B cell (primary cell): ENCODE data around the gene FXYD3. TPM values are rescaled to one million over a fixed set of nuclear protein-coding genes. Genes with fewer than 3 reads are reported as not detected.

Source experiments
- ATAC-seq: fragments of 200-7000 bp; cut with Tn5 transposase; one replicate; pipeline ENCODE4 v1.10.0; 2021; ENCODE audit warnings: low read depth, mild to moderate bottlenecking, moderate number of reproducible peaks, moderate library complexity
- CTCF ChIA-PET: fragments of 350-600 bp; sonication (Branson Sonifier 250); formaldehyde crosslinking; loops from one replicate; lab custom pipeline; 2021; ENCODE audit warnings: antibody characterized with exemption, inconsistent platforms; lab: Charles Lee
- POLR2A ChIA-PET: fragments of 350-600 bp; sonication (Branson Sonifier 250); formaldehyde crosslinking; loops from one replicate; lab custom pipeline; 2021; ENCODE audit warnings: antibody characterized with exemption; lab: Charles Lee
- DNase-seq: peaks from one replicate; pipeline ENCODE4 v3.0.0; 2013
- H2AFZ ChIP-seq: 2 replicates; pipeline ENCODE4 v1.6.1; 2012; ENCODE audit warnings: mild to moderate bottlenecking, low read depth, low read length; ENCODE audit not compliant: insufficient read depth, poor library complexity, severe bottlenecking
- H3K27ac ChIP-seq, 2 donors: 1 replicate in 1 of 2; 2 replicates in 1 of 2; pipeline ENCODE4 v1.5.1; 2012 to 2013; ENCODE audit warnings: low read length in 2 of 2, mild to moderate bottlenecking in 2 of 2, moderate library complexity in 1 of 2
- H3K27me3 ChIP-seq, 4 experiments: fragments of 200-600 bp in 1 of 4; sonication (generic) in 1 of 4; replicated peaks in 1 of 4; 1 replicate in 2 of 4; 2 replicates in 2 of 4; pipeline versions ENCODE4 v1.6.1 to v1.7.0; 2013 to 2016; ENCODE audit warnings: low read length in 3 of 4, mild to moderate bottlenecking in 2 of 4, mixed read lengths in 1 of 4, moderate library complexity in 1 of 4; ENCODE audit not compliant: insufficient read depth in 4 of 4, control insufficient read depth in 3 of 4; ENCODE audit errors: control extremely low read depth in 1 of 4
- H3K36me3 ChIP-seq, 2 experiments: replicated peaks in 1 of 2; 1 replicate in 1 of 2; 2 replicates in 1 of 2; pipeline versions ENCODE4 v1.6.1 to v1.7.1; 2013; ENCODE audit warnings: low read length in 1 of 2; ENCODE audit not compliant: insufficient read depth in 2 of 2, control insufficient read depth in 1 of 2; ENCODE audit errors: control extremely low read depth in 1 of 2, extremely low read depth in 1 of 2
- H3K4me1 ChIP-seq, 2 donors: fragments of 200-600 bp in 1 of 2; sonication (generic) in 1 of 2; 1 replicate in 1 of 2; 2 replicates in 1 of 2; pipeline versions ENCODE4 v1.5.1 to v1.6.1; 2013 to 2017; ENCODE audit warnings: low read length in 2 of 2; ENCODE audit not compliant: control insufficient read depth in 2 of 2, insufficient read depth in 2 of 2
- H3K4me2 ChIP-seq: replicated peaks from 2 replicates; pipeline ENCODE3; 2012; ENCODE audit warnings: mild to moderate bottlenecking, low read depth, low read length; ENCODE audit not compliant: poor library complexity, severe bottlenecking
- H3K4me3 ChIP-seq, 5 experiments: fragments of 200-600 bp in 1 of 5; sonication (generic) in 1 of 5; 1 replicate in 3 of 5; 2 replicates in 2 of 5; pipeline versions ENCODE4 v1.5.1 to v1.7.0; 2011 to 2016; ENCODE audit warnings: low read length in 4 of 5, mild to moderate bottlenecking in 4 of 5, low read depth in 2 of 5, control low read depth in 1 of 5, moderate library complexity in 1 of 5; ENCODE audit not compliant: insufficient read depth in 1 of 5; ENCODE audit errors: control extremely low read depth in 1 of 5, extremely low read depth in 1 of 5
- H3K79me2 ChIP-seq: fragments of 200-600 bp; sonication (generic); one replicate; pipeline ENCODE4 v1.6.0; 2016; ENCODE audit warnings: low read length; ENCODE audit not compliant: control insufficient read depth, insufficient read depth
- H3K9ac ChIP-seq: fragments of 200-600 bp; sonication (generic); 2 replicates; pipeline ENCODE4 v1.6.1; 2017; ENCODE audit warnings: mild to moderate bottlenecking, low read length, moderate library complexity
- H3K9me3 ChIP-seq, 3 donors: one replicate each; pipeline versions ENCODE4 v1.6.1 to v1.7.1; 2013; ENCODE audit warnings: low read length in 2 of 3; ENCODE audit not compliant: control insufficient read depth in 2 of 3, insufficient read depth in 1 of 3; ENCODE audit errors: control extremely low read depth in 1 of 3
- H4K20me1 ChIP-seq: 2 replicates; pipeline ENCODE4 v1.6.0; 2012; ENCODE audit warnings: mild to moderate bottlenecking, low read length; ENCODE audit not compliant: insufficient read depth, control insufficient read depth, poor library complexity, severe bottlenecking
- H3K27ac Mint-ChIP-seq: one replicate; pipeline ENCODE4 v1.8.0; 2021; ENCODE audit warnings: mixed read lengths
- H3K27me3 Mint-ChIP-seq: one replicate; pipeline ENCODE4 v1.8.0; 2021; ENCODE audit warnings: mixed read lengths
- H3K4me1 Mint-ChIP-seq: one replicate; pipeline ENCODE4 v1.8.0; 2021; ENCODE audit warnings: mixed read lengths
- H3K4me3 Mint-ChIP-seq: one replicate; pipeline ENCODE4 v1.8.0; 2021; ENCODE audit warnings: mixed read lengths
- H3K9me3 Mint-ChIP-seq: one replicate; pipeline ENCODE4 v1.8.0; 2022; ENCODE audit warnings: mixed read lengths; ENCODE audit not compliant: insufficient read depth
- CTCF ChIP-seq: fragments of 200-600 bp; IDR thresholded peaks from one replicate; pipeline ENCODE4 v1.8.0; 2022; ENCODE audit warnings: antibody characterized with exemption, mild to moderate bottlenecking
- EZH2 ChIP-seq: IDR thresholded peaks from 2 replicates; pipeline ENCODE4 v1.6.1; 2012; ENCODE audit warnings: borderline replicate concordance, low read depth, mild to moderate bottlenecking, moderate library complexity, low read length; ENCODE audit not compliant: insufficient read depth, poor library complexity, severe bottlenecking
- WGBS: methylation state at CpG from one replicate; pipeline ENCODE4 v1.1.5; 2013; ENCODE audit warnings: missing lambda C conversion rate; ENCODE audit not compliant: insufficient coverage; 5-methylcytosine and 5-hydroxymethylcytosine counted together
- intact Hi-C: fragments of 100-400 bp; cut with micrococcal nuclease; formaldehyde crosslinking; loops from one replicate; pipeline ENCODE4 v1.10.0; 2022
- polyA plus RNA-seq: library from polyadenylated mRNA; depleted of rRNA; stranded (reverse); fragments of >200 nt; gene quantifications from 2 replicates; pipeline ENCODE4 v1.2.3, GENCODE V29; 2012
- total RNA-seq, 2 donors: library from RNA; stranded (reverse); fragments of 120-200 nt in 1 of 2; gene quantifications; 1 replicate in 1 of 2; 2 replicates in 1 of 2; pipeline versions ENCODE4 v1.2.3 to v1.2.4, GENCODE V29; 2013 to 2022

The FXYD3 gene
- total and polyA plus RNA-seq, 2 donors (not counting 1 experiment from before 2014, with no cell fraction given), result not detected

DNA sequence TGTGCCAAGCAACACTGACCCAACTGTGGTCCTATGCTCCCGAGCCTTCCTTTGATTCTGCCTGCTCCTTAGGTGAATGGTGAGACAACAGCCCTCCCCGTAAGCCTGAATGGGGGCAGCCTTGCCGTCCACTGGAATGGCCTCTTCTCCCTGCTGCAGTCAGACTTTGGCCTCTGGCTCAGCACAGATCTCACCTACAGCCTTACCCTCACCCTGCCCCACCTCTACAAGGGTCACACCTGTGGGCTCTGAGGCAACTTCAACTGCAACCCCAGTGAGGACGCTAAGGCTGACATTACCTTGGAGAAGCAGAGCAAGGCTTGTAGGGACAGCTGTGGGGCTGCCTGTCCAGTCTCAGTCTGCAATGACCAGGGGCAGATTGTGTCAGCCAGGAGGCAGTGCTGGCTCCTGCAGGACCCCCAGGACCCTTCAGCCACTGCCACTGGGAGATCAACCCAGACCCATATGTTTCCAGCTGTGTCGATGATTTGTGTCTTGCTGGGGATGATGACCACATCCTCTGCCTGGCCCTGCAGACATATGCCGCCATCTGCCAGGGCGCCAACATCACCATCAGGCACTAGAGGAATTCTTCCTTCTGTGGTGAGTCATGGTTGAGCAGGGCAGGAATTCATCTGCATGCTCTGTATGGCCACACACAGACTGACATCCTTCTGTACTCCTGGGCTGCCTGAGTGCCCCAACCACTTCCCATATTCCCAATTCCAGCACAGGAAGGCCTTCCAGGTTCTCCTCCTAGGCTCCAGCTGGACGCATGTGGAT, 27.3 kb upstream of the FXYD3 start:
- no peak for TF ChIP-seq CTCF
- no peak for TF ChIP-seq EZH2
- no peaks in the 10 kb centered on the region for H3K9me3 Mint-ChIP-seq
- DNase-seq, result no peak
- Histone ChIP-seq H3K4me2 (peak overlapping the region; percentile 37), H3K27me3 (no peaks in the 10 kb centered on the region), H3K4me3 (no peak overlapping the region), H4K20me1 (no peaks in the 10 kb centered on the region), H3K79me2 (no peaks in the 10 kb centered on the region), H2AFZ (no peak overlapping the region), H3K9ac (no peak overlapping the region), H3K36me3 (no peaks in the 10 kb centered on the region), H3K9me3 (no peaks in the 10 kb centered on the region), H3K4me1 (peaks cover 74% of the 10 kb centered on the region in 2 donors), H3K27ac (peak overlapping the region in 1 of 2 donors; percentile 90)
- ChIA-PET POLR2A (no interaction called here), CTCF (interaction anchor here (1.1 to 14.9 kb wide), 4 partner anchors 18 to 44 kb away, joined by 3 to 192 read pairs (median 5); no protein-coding TSS in a partner anchor)
- H3K4me3 Mint-ChIP-seq, result no peak overlapping the region
- H3K27ac Mint-ChIP-seq, result peak overlapping the region; percentile 83
- 98% methylated on average over 4 of the region's 8 CpGs for WGBS
- peaks cover 62% of the 10 kb centered on the region for H3K4me1 Mint-ChIP-seq
- intact Hi-C loops, result loop anchor here (5.0 kb wide), 1 partner anchor 34 kb away; no protein-coding TSS in a partner anchor
- ATAC-seq, result no peak
- H3K27me3 Mint-ChIP-seq, result no peaks in the 10 kb centered on the region

- H3K27me3 Mint-ChIP-seq, result no peaks in the 10 kb centered on the region
- Histone ChIP-seq H2AFZ (no peak overlapping the region), H3K79me2 (no peaks in the 10 kb centered on the region), H3K27ac (peak overlapping the region in 1 of 2 donors; percentile 90), H4K20me1 (no peaks in the 10 kb centered on the region), H3K4me2 (no peak overlapping the region), H3K4me1 (peaks cover 61 to 62% of the 10 kb centered on the region in 2 donors), H3K9me3 (no peaks in the 10 kb centered on the region), H3K36me3 (no peaks in the 10 kb centered on the region), H3K27me3 (no peaks in the 10 kb centered on the region), H3K4me3 (no peak overlapping the region), H3K9ac (no peak overlapping the region)
- H3K27ac Mint-ChIP-seq, result no peak overlapping the region
- no peak for TF ChIP-seq EZH2
- TF ChIP-seq CTCF, result no peak
- ATAC-seq, result no peak
- no peak for DNase-seq
- no peaks in the 10 kb centered on the region for H3K9me3 Mint-ChIP-seq
- no peak overlapping the region for H3K4me3 Mint-ChIP-seq
- H3K4me1 Mint-ChIP-seq, result peaks cover 50% of the 10 kb centered on the region
- WGBS, result 93% methylated on average over 5 of the region's 8 CpGs
- ChIA-PET POLR2A (no interaction called here), CTCF (interaction anchor here (0.8 to 14.9 kb wide), 7 partner anchors 9 to 405 kb away, joined by 3 to 192 read pairs (median 5); no protein-coding TSS in a partner anchor)
- intact Hi-C loops, result loop anchor here (5.0 kb wide), 1 partner anchor 33 kb away; no protein-coding TSS in a partner anchor
These were observed 26.1 kb upstream of the FXYD3 start for GRCh38 chr19:35089554-35089953.
